LNCaP clone FGC (cell line): ENCODE measurements around the gene IDH2.

Experiments
- DNase-seq: peaks from one replicate; pipeline ENCODE4 v3.0.0-alpha.2; 2011; ENCODE audit warnings: low read depth
- H3K4me3 ChIP-seq: 2 replicates; pipeline ENCODE4 v1.5.1; 2011; ENCODE audit warnings: mild to moderate bottlenecking, low read depth, low read length, control low read depth
- TF ChIP-seq, protein P1 (sequence below): IDR thresholded peaks from 2 replicates; pipeline ENCODE4 v1.5.1; 2012; ENCODE audit warnings: mild to moderate bottlenecking; ENCODE audit not compliant: control insufficient read depth, insufficient read depth; ENCODE audit errors: extremely low read depth

IDH2 gene

DNA sequence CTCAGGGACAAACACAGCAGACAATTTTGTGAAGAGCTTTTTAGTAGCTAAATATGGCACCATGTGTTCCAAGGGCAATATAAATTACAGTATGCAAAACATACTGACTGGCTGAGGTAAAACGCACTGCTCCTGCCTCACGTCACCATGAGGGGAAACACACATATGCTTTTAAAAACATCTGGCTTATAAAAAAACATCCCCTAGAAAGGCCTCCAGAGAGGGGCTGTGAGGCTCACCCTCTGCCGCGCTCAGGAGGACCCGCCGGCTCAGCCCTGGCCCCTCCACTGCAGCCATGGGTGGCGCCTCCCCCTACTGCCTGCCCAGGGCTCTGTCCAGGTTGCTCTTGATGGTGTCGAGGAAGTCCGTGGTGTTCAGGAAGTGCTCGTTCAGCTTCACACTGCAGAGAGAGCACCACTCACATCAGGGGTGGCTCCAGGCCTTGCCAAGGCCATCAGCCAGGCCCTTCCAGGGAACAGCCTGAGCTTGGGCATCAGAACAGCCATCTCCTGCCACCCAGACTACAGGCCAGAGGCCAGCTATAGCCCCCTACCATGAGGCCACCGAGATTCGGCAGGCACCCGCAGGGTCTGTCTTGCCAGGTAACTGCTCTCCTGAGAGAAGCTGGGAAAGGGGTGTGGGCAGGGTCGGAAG, 18.2 kb downstream of the IDH2 start:
- TF ChIP-seq, protein P1, sequence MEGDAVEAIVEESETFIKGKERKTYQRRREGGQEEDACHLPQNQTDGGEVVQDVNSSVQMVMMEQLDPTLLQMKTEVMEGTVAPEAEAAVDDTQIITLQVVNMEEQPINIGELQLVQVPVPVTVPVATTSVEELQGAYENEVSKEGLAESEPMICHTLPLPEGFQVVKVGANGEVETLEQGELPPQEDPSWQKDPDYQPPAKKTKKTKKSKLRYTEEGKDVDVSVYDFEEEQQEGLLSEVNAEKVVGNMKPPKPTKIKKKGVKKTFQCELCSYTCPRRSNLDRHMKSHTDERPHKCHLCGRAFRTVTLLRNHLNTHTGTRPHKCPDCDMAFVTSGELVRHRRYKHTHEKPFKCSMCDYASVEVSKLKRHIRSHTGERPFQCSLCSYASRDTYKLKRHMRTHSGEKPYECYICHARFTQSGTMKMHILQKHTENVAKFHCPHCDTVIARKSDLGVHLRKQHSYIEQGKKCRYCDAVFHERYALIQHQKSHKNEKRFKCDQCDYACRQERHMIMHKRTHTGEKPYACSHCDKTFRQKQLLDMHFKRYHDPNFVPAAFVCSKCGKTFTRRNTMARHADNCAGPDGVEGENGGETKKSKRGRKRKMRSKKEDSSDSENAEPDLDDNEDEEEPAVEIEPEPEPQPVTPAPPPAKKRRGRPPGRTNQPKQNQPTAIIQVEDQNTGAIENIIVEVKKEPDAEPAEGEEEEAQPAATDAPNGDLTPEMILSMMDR, result no peak
- H3K4me3 ChIP-seq, result no peak overlapping the region
- DNase-seq, result no peak

DNA sequence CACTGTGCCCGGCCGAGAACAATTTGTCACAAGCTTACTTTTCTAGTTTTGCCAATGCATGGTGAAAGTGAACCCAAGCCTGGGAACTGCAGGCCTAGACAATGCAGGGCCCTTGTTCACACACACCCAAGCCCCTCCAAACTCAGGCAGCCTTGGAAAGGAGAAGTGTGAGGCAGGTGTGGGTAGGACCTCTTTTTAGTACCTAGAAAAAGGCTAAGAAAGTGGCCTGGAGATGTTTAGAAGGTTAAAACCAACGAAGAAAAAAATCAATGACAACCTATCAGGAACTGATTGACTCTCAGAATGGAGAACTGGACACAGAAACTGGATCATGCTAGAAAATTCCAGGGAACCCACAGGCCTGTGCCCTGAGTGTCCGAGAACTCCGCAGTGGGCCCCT, 18.8 kb downstream of the IDH2 start:
- TF ChIP-seq, protein P1, result no peak
- no peak for DNase-seq
- no peak overlapping the region for H3K4me3 ChIP-seq

DNA sequence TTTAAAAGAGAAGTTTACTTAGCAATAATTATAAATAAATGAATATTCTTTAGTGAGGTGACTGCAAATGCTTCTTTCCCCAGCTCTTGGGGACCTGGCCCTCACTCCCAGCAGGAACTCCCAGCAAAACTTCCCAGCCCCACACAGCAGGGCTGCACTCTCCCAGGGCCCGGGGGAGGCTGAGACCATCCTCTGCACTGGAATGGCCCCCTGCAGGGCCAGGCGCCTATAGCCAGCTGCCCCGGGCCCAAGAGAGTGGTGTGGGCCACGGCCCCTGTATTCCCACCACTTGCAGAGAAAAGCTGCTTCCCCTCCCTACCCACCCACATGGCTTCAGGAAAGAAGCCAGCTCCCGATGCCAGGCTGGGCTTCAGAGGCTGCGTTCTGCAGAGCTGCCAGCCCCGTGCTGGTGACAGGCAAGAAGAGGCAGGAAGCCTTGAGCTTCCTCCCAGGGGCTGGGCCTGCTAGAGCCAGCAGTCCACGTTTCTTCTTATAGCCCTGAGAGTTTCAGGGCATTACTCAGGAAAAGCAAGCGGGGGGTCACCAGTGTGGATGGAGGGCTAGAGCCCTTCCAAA, 20.0 kb downstream of the IDH2 start:
- TF ChIP-seq, protein P1, result no peak
- DNase-seq, result no peak
- no peak overlapping the region for H3K4me3 ChIP-seq

DNA sequence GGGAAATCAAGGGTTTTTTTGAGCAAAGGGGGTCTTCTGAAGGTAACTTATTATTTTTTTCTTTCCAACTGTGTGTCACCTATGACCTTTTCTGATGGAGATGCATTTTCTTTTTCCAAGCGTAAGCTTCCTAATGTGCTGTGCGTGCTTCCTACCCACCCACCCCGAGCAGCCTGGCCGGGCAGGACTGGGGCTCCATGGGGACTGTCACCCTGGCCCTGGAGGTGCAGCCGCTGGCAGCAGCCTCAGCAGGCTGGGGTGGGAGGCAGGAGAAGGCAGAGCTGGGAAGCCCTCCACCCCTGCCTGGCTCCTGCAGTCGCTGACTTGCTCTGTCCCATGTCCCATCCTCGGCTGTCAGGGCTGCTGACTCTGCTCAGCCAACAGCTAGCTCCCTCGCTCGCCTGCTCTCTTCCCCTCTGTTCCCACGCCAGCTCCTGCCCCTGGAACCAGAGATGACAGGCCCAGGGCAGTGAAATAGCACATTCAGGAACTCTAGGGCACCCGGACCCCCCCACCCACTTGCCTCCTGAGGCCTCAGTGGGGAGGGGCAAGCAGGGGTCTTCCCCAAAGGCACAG, 21.4 kb downstream of the IDH2 start:
- no peak for DNase-seq
- TF ChIP-seq, protein P1, result no peak
- H3K4me3 ChIP-seq, result no peak overlapping the region

DNA sequence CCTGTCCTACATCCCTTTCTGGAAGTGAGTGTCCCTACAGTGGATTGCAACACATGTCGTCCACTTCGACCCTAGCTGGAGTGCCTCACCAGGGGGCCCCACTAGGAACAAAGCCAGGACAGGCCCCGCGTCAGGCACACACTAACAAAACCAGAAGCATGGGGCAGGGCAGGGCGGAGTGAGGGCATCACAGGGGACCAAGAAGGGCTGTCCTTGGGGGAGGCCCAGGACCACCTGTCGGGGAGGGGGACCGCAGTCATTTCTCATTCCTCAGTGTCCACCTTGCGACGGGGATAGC, 21.9 kb downstream of the IDH2 start:
- TF ChIP-seq, protein P1, result no peak
- no peak overlapping the region for H3K4me3 ChIP-seq
- no peak for DNase-seq

DNA sequence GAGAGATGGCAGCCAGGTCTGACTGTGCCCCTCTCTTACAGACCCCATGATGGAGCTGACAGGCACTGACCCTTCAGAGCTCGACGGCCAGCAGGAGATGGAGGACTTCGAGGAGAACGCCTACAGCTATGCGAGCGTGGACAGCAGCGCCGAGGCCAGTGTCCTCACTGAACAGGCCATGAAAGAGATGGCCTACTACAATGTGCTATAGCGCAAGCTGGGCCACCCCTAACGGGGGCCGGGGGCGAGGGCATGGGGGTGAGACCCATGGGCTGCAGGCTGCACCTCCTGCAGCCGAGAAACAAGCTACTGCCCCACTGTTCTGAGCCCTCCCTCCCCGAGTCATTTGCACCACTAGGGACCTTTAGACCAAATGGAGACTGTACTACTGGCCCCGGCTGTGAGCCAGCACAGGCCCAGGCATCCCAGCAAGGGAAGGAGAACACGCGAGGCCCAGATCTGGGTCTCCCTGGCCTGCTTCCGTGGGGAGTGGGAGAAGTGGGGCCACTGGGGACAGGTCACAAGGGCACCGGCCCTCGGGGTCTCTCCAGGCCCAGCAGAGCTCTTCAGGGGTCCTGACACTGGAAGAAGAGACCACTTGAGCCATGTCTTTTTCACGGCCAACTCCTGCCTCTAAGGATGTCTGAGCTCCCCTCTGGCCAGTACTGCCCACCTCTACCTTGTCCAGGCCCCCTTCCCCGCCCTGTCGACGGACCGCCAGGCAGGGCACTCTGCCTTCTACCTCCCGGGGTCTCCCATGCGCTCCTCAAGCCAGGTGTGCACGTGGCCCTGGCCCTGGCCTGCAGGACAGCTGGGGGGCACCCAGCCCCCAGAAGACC, 22.4 kb downstream of the IDH2 start:
- no peak overlapping the region for H3K4me3 ChIP-seq
- no peak for DNase-seq
- TF ChIP-seq, protein P1, result no peak
